H9 (cell line): ENCODE measurements around the gene PGM2. TPM values are rescaled to one million over a fixed set of nuclear protein-coding genes. Genes with fewer than 3 reads are reported as not detected.

ENCODE experiments used
- DNase-seq: peaks from one replicate; pipeline ENCODE4 v3.0.0-alpha.2; 2017
- H2AFZ ChIP-seq: one replicate; pipeline ENCODE4 v1.6.1; 2013; ENCODE audit warnings: mild to moderate bottlenecking, low read length, control low read depth, moderate library complexity
- H2AK5ac ChIP-seq: 2 replicates; pipeline ENCODE4 v1.6.1; 2013; ENCODE audit warnings: low read length, control low read depth, mixed read lengths; ENCODE audit not compliant: insufficient read length
- H2BK120ac ChIP-seq: one replicate; pipeline ENCODE4 v1.6.1; 2013; ENCODE audit warnings: low read depth, mild to moderate bottlenecking, low read length, control low read depth, inconsistent platforms; ENCODE audit not compliant: poor library complexity, severe bottlenecking
- H2BK12ac ChIP-seq: 2 replicates; pipeline ENCODE4 v1.6.1; 2013; ENCODE audit warnings: low read length, control low read depth, mixed read lengths, low read depth; ENCODE audit not compliant: insufficient read length
- H2BK15ac ChIP-seq: 2 replicates; pipeline ENCODE4 v1.6.1; 2013; ENCODE audit warnings: low read depth, low read length, control low read depth
- H2BK20ac ChIP-seq: one replicate; pipeline ENCODE4 v1.6.1; 2013; ENCODE audit warnings: low read depth, mild to moderate bottlenecking, low read length, control low read depth, inconsistent platforms; ENCODE audit not compliant: poor library complexity, severe bottlenecking
- H2BK5ac ChIP-seq: 2 replicates; pipeline ENCODE4 v1.6.1; 2013; ENCODE audit warnings: low read length, control low read depth, mixed read lengths; ENCODE audit not compliant: insufficient read length
- H3K14ac ChIP-seq: 2 replicates; pipeline ENCODE4 v1.6.1; 2013; ENCODE audit warnings: low read length, control low read depth; ENCODE audit not compliant: insufficient read depth
- H3K18ac ChIP-seq: 2 replicates; pipeline ENCODE4 v1.6.1; 2013; ENCODE audit warnings: low read depth, mild to moderate bottlenecking, mixed read lengths, low read length, control low read depth; ENCODE audit not compliant: insufficient read length
- H3K23ac ChIP-seq: 2 replicates; pipeline ENCODE4 v1.6.1; 2013; ENCODE audit warnings: low read length, control low read depth, mixed read lengths, low read depth; ENCODE audit not compliant: insufficient read length
- H3K23me2 ChIP-seq: 2 replicates; pipeline ENCODE4 v1.6.1; 2013; ENCODE audit warnings: low read depth, mild to moderate bottlenecking, mixed read lengths, low read length, control low read depth; ENCODE audit not compliant: insufficient read length, poor library complexity, severe bottlenecking
- H3K27ac ChIP-seq: 2 replicates; pipeline ENCODE4 v1.5.1; 2013; ENCODE audit warnings: low read length, control low read depth, mixed read lengths, low read depth; ENCODE audit not compliant: insufficient read length
- H3K27me3 ChIP-seq: 2 replicates; pipeline ENCODE4 v1.6.1; 2013; ENCODE audit warnings: low read length, control low read depth, inconsistent platforms; ENCODE audit not compliant: insufficient read depth
- H3K4ac ChIP-seq: 2 replicates; pipeline ENCODE4 v1.6.1; 2013; ENCODE audit warnings: low read depth, mild to moderate bottlenecking, control low read depth, inconsistent platforms, low read length, moderate library complexity
- H3K4me1 ChIP-seq: 2 replicates; pipeline ENCODE4 v1.6.1; 2013; ENCODE audit warnings: low read length, control low read depth, inconsistent platforms; ENCODE audit not compliant: insufficient read depth
- H3K4me2 ChIP-seq: 2 replicates; pipeline ENCODE4 v1.6.1; 2013; ENCODE audit warnings: low read length, control low read depth, mixed read lengths; ENCODE audit not compliant: insufficient read length, insufficient read depth
- H3K56ac ChIP-seq: 2 replicates; pipeline ENCODE4 v1.6.1; 2013; ENCODE audit warnings: low read depth, mild to moderate bottlenecking, mixed read lengths, low read length, control low read depth; ENCODE audit not compliant: insufficient read length
- H3K79me1 ChIP-seq: 2 replicates; pipeline ENCODE4 v1.6.1; 2013; ENCODE audit warnings: low read depth, mild to moderate bottlenecking, moderate library complexity, low read length, control low read depth, inconsistent platforms; ENCODE audit not compliant: insufficient read depth, poor library complexity, severe bottlenecking
- H3K79me2 ChIP-seq: 2 replicates; pipeline ENCODE4 v1.6.1; 2013; ENCODE audit warnings: low read length, control low read depth, inconsistent platforms; ENCODE audit not compliant: insufficient read depth
- H3K9ac ChIP-seq: 2 replicates; pipeline ENCODE4 v1.6.1; 2013; ENCODE audit warnings: low read length, control low read depth, mixed read lengths; ENCODE audit not compliant: insufficient read length; ENCODE audit errors: extremely low read depth
- H3K9me3 ChIP-seq: one replicate; pipeline ENCODE4 v1.6.1; 2013; ENCODE audit warnings: low read depth, low read length, inconsistent platforms; ENCODE audit not compliant: control insufficient read depth
- H3T11ph ChIP-seq: one replicate; pipeline ENCODE4 v1.6.1; 2013; ENCODE audit warnings: mild to moderate bottlenecking, low read length, control low read depth, inconsistent platforms
- H4K20me1 ChIP-seq: one replicate; pipeline ENCODE4 v1.6.1; 2013; ENCODE audit not compliant: control insufficient read depth, insufficient read length, insufficient read depth
- H4K5ac ChIP-seq: 2 replicates; pipeline ENCODE4 v1.6.1; 2013; ENCODE audit warnings: low read depth, mild to moderate bottlenecking, mixed read lengths, low read length, control low read depth; ENCODE audit not compliant: insufficient read length
- H4K8ac ChIP-seq: replicated peaks from 2 replicates; pipeline ENCODE4 v1.6.1; 2013; ENCODE audit warnings: low read length, control low read depth, mixed read lengths, low read depth; ENCODE audit not compliant: insufficient read length
- H4K91ac ChIP-seq: 2 replicates; pipeline ENCODE4 v1.6.1; 2013; ENCODE audit warnings: low read depth, mild to moderate bottlenecking, moderate library complexity, mixed read lengths, low read length, control low read depth; ENCODE audit not compliant: insufficient read length
- H3K27ac Mint-ChIP-seq, 3 experiments: 2 replicates in 2 of 3; 3 replicates in 1 of 3; pipeline ENCODE4 v1.8.0; 2020 to 2021; ENCODE audit warnings: mixed read lengths in 3 of 3, mild to moderate bottlenecking in 1 of 3, moderate library complexity in 1 of 3
- H3K27me3 Mint-ChIP-seq: 2 replicates; pipeline ENCODE4 v1.8.0; 2021; ENCODE audit warnings: low read depth, mild to moderate bottlenecking, moderate library complexity, mixed read lengths
- H3K36me3 Mint-ChIP-seq, 3 experiments: 2 replicates in 2 of 3; 3 replicates in 1 of 3; pipeline ENCODE4 v1.8.0; 2020 to 2021; ENCODE audit warnings: low read depth in 3 of 3, mixed read lengths in 3 of 3; ENCODE audit not compliant: insufficient read depth in 1 of 3
- H3K4me1 Mint-ChIP-seq, 2 experiments: 2 replicates each; pipeline ENCODE4 v1.8.0; 2020; ENCODE audit warnings: mixed read lengths in 2 of 2
- H3K4me3 Mint-ChIP-seq, 2 experiments: 2 replicates in 1 of 2; 3 replicates in 1 of 2; pipeline ENCODE4 v1.8.0; 2020 to 2021; ENCODE audit warnings: mild to moderate bottlenecking in 2 of 2, mixed read lengths in 2 of 2, moderate library complexity in 1 of 2
- H3K9me3 Mint-ChIP-seq, 2 experiments: 2 replicates in 1 of 2; 3 replicates in 1 of 2; pipeline ENCODE4 v1.8.0; 2020; ENCODE audit warnings: mild to moderate bottlenecking in 2 of 2, mixed read lengths in 2 of 2, moderate library complexity in 1 of 2
- CTCF ChIP-seq: fragments of 200-600 bp; sonication (generic); conservative IDR thresholded peaks from 3 replicates; pipeline ENCODE4 v1.8.0; 2021; ENCODE audit warnings: antibody characterized with exemption, mild to moderate bottlenecking
- total RNA-seq: library from RNA; stranded (reverse); gene quantifications from 2 replicates; pipeline ENCODE4 v1.2.1, GENCODE V29; 2021

Gene PGM2
- total RNA-seq, 1 experiment from 2014 or later: 26.6 TPM

DNA sequence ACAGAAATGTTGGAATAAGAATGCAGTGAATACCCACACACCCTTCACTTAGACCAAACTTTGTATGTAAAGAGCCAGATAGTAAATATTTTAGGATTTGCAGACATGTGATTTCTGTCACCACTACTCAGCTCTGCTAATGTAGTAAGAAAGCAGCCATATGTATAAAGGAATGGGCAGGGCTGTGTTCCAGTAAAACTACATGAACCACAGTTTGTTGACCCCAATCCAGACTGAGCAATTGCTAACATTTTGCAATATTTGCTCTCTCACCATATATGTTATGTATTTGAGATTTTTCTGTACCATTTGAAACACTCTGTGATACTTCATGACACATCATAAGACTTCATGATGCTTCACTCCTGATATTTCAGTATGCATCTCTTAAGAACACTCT lies 32.4 kb downstream of the PGM2 start:
- no peak for TF ChIP-seq CTCF
- Histone ChIP-seq H3K4ac (no peak overlapping the region), H2BK12ac (no peak overlapping the region), H3K4me1 (no peaks in the 10 kb centered on the region), H4K20me1 (no peaks in the 10 kb centered on the region), H3K23ac (no peak overlapping the region), H3K27ac (no peak overlapping the region), H4K5ac (no peak overlapping the region), H3K27me3 (no peaks in the 10 kb centered on the region), H3T11ph (no peak overlapping the region), H2BK120ac (no peak overlapping the region), H2BK20ac (no peak overlapping the region), H3K23me2 (no peaks in the 10 kb centered on the region), H2BK15ac (no peak overlapping the region), H4K91ac (no peak overlapping the region), H2AK5ac (no peak overlapping the region), H2AFZ (no peak overlapping the region), H3K18ac (no peak overlapping the region), H4K8ac (no peak overlapping the region), H2BK5ac (no peak overlapping the region), H3K9me3 (no peaks in the 10 kb centered on the region), H3K79me1 (no peaks in the 10 kb centered on the region), H3K14ac (no peak overlapping the region), H3K4me2 (no peak overlapping the region), H3K9ac (no peak overlapping the region), H3K56ac (no peak overlapping the region), H3K79me2 (no peaks in the 10 kb centered on the region)
- no peak for DNase-seq
- Mint-ChIP-seq H3K9me3 (no peaks in the 10 kb centered on the region), H3K27me3 (no peaks in the 10 kb centered on the region), H3K4me3 (no peak overlapping the region), H3K36me3 (peaks cover 4 to 33% (median 13%) of the 10 kb centered on the region in 3 experiments; a peak in 6 of 7 replicates), H3K27ac (no peak overlapping the region), H3K4me1 (no peaks in the 10 kb centered on the region)
